Measurements from ENCODE around the gene C4orf46. TPM values are rescaled to one million over a fixed set of nuclear protein-coding genes. Genes with fewer than 3 reads are reported as not detected.
A peak's percentile ranks its signal among the peaks of the same experiment; 100 is the strongest.

C4orf46 gene
- total RNA-seq, 1 experiment from 2014 or later, result 44.1 TPM

- Histone ChIP-seq H3K27me3 (replicated peaks; ENCODE audit: insufficient read depth, low read depth, low read length, poor library complexity) (no peaks in the 10 kb centered on the region), H3K9me3 (ENCODE audit: low read depth, low read length, poor library complexity, severe bottlenecking) (no peaks in the 10 kb centered on the region), H3K27ac (ENCODE audit: low read depth, low read length, poor library complexity, severe bottlenecking) (peak overlapping the region; percentile 92), H3K4me3 (ENCODE audit: low read depth, low read length, poor library complexity, severe bottlenecking) (peak overlapping the region; percentile 85), H3K4me1 (ENCODE audit: insufficient read depth, low read length, poor library complexity, severe bottlenecking) (peaks cover 14% of the 10 kb centered on the region), H3K36me3 (ENCODE audit: insufficient read depth, low read length, poor library complexity, severe bottlenecking) (peaks cover 31% of the 10 kb centered on the region)
- BruUV-seq (replicated peaks), result no TSS peak
- peak; percentile 89 for DNase-seq (ENCODE audit: low spot score)
- ChIA-PET POLR2A (ENCODE audit: low non-redundant PET) (no interaction called here), CTCF (no interaction called here)
- intact Hi-C loops (cut with micrococcal nuclease; ENCODE audit: unreplicated experiment), result no loop called here
- TF ChIP-seq CTCF (conservative IDR thresholded peaks at IDR 0.05; ENCODE audit: low read depth, low read length) (no peak), EZH2 (IDR thresholded peaks at IDR 0.05; ENCODE audit: borderline replicate concordance, low read depth, low read length, poor library complexity, severe bottlenecking) (no peak)
Observed at GRCh38 chr4:158670975-158671664, 567 bp downstream of the C4orf46 start.

- Histone ChIP-seq H3K9me3 (ENCODE audit: low read depth, low read length, poor library complexity, severe bottlenecking) (no peaks in the 10 kb centered on the region), H3K4me3 (ENCODE audit: low read depth, low read length, poor library complexity, severe bottlenecking) (no peak overlapping the region), H3K36me3 (ENCODE audit: insufficient read depth, low read length, poor library complexity, severe bottlenecking) (peaks cover 39% of the 10 kb centered on the region), H3K4me1 (ENCODE audit: insufficient read depth, low read length, poor library complexity, severe bottlenecking) (peaks cover 14% of the 10 kb centered on the region), H3K27ac (ENCODE audit: low read depth, low read length, poor library complexity, severe bottlenecking) (no peak overlapping the region), H3K27me3 (replicated peaks; ENCODE audit: insufficient read depth, low read depth, low read length, poor library complexity) (no peaks in the 10 kb centered on the region)
- intact Hi-C loops (cut with micrococcal nuclease; ENCODE audit: unreplicated experiment), result no loop called here
- POLR2A ChIA-PET (ENCODE audit: low non-redundant PET), result no interaction called here
- CTCF ChIA-PET, result no interaction called here
- no peak for TF ChIP-seq EZH2 (IDR thresholded peaks at IDR 0.05; ENCODE audit: borderline replicate concordance, low read depth, low read length, poor library complexity, severe bottlenecking)
- no peak for TF ChIP-seq CTCF (conservative IDR thresholded peaks at IDR 0.05; ENCODE audit: low read depth, low read length)
- BruUV-seq (replicated peaks), result no TSS peak
- DNase-seq (ENCODE audit: low spot score), result no peak
Observed at GRCh38 chr4:158669310-158669709, 2.4 kb downstream of the C4orf46 start.

- ChIA-PET POLR2A (ENCODE audit: low non-redundant PET) (no interaction called here), CTCF (interaction anchor here (0.7 kb wide), 1 partner anchor 180 kb away, joined by 3 read pairs; no protein-coding TSS in a partner anchor)
- peak; percentile 72 for TF ChIP-seq CTCF (conservative IDR thresholded peaks at IDR 0.05; ENCODE audit: low read depth, low read length)
- TF ChIP-seq EZH2 (IDR thresholded peaks at IDR 0.05; ENCODE audit: borderline replicate concordance, low read depth, low read length, poor library complexity, severe bottlenecking), result no peak
- H3K36me3 ChIP-seq (ENCODE audit: insufficient read depth, low read length, poor library complexity, severe bottlenecking), result peaks cover 39% of the 10 kb centered on the region
- H3K4me1 ChIP-seq (ENCODE audit: insufficient read depth, low read length, poor library complexity, severe bottlenecking), result peaks cover 7% of the 10 kb centered on the region
- H3K9me3 ChIP-seq (ENCODE audit: low read depth, low read length, poor library complexity, severe bottlenecking), result no peaks in the 10 kb centered on the region
- no peaks in the 10 kb centered on the region for H3K27me3 ChIP-seq (replicated peaks; ENCODE audit: insufficient read depth, low read depth, low read length, poor library complexity)
- no peak overlapping the region for H3K27ac ChIP-seq (ENCODE audit: low read depth, low read length, poor library complexity, severe bottlenecking)
- H3K4me3 ChIP-seq (ENCODE audit: low read depth, low read length, poor library complexity, severe bottlenecking), result no peak overlapping the region
- intact Hi-C loops (cut with micrococcal nuclease; ENCODE audit: unreplicated experiment), result no loop called here
- no TSS peak for BruUV-seq (replicated peaks)
- peak; percentile 55 for DNase-seq (ENCODE audit: low spot score)
Observed at GRCh38 chr4:158667651-158668198, 4.0 kb downstream of the C4orf46 start.

Data from A673 (cell line).